ENCODE measurements around the gene SCAMP4.

- no peak for TF ChIP-seq EZH2phosphoT487 (IDR thresholded peaks at IDR 0.05; ENCODE audit: low read depth)
- TF ChIP-seq, protein P1, sequence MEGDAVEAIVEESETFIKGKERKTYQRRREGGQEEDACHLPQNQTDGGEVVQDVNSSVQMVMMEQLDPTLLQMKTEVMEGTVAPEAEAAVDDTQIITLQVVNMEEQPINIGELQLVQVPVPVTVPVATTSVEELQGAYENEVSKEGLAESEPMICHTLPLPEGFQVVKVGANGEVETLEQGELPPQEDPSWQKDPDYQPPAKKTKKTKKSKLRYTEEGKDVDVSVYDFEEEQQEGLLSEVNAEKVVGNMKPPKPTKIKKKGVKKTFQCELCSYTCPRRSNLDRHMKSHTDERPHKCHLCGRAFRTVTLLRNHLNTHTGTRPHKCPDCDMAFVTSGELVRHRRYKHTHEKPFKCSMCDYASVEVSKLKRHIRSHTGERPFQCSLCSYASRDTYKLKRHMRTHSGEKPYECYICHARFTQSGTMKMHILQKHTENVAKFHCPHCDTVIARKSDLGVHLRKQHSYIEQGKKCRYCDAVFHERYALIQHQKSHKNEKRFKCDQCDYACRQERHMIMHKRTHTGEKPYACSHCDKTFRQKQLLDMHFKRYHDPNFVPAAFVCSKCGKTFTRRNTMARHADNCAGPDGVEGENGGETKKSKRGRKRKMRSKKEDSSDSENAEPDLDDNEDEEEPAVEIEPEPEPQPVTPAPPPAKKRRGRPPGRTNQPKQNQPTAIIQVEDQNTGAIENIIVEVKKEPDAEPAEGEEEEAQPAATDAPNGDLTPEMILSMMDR (IDR thresholded peaks at IDR 0.05; ENCODE audit: low read depth, low read length), result no peak
Measured at GRCh38 chr19:1932395-1932794, 27.2 kb downstream of the SCAMP4 start.

Data from OCI-LY3 (cell line).